Activated CD4-positive, alpha-beta memory T cell treated with anti-CD3 and anti-CD28 coated beads, Interleukin-2, amount 10 ng/mL, durations not matched to agents 7 days and 5 days (primary cell): ENCODE data around the gene GPSM3. TPM values are rescaled to one million over a fixed set of nuclear protein-coding genes. Genes with fewer than 3 reads are reported as not detected.
A peak's percentile ranks its signal among the peaks of the same experiment; 100 is the strongest.

Experiments used
- CTCF ChIA-PET: fragments of 350-600 bp; sonication (Branson Sonifier 250); formaldehyde crosslinking; loops from one replicate; lab custom pipeline; 2021; ENCODE audit warnings: antibody characterized with exemption, inconsistent platforms; lab: Charles Lee
- POLR2A ChIA-PET: fragments of 350-600 bp; sonication (Branson Sonifier 250); formaldehyde crosslinking; loops from one replicate; lab custom pipeline; 2021; ENCODE audit warnings: antibody characterized with exemption; lab: Charles Lee
- DNase-seq: peaks from one replicate; pipeline ENCODE4 v3.0.0-alpha.2; 2020
- H3K27ac Mint-ChIP-seq: one replicate; pipeline ENCODE4 v1.8.0; 2021; ENCODE audit warnings: mild to moderate bottlenecking, mixed read lengths
- H3K27me3 Mint-ChIP-seq: one replicate; pipeline ENCODE4 v1.8.0; 2021; ENCODE audit warnings: mixed read lengths
- H3K36me3 Mint-ChIP-seq: one replicate; pipeline ENCODE4 v1.8.0; 2021; ENCODE audit warnings: low read depth, mixed read lengths
- H3K4me1 Mint-ChIP-seq: one replicate; pipeline ENCODE4 v1.8.0; 2021; ENCODE audit warnings: mixed read lengths
- H3K4me3 Mint-ChIP-seq: one replicate; pipeline ENCODE4 v1.8.0; 2021; ENCODE audit warnings: mild to moderate bottlenecking, mixed read lengths
- H3K9me3 Mint-ChIP-seq: one replicate; pipeline ENCODE4 v1.8.0; 2021; ENCODE audit warnings: mixed read lengths
- total RNA-seq, 2 experiments: library from RNA; stranded (reverse); gene quantifications; one replicate each; pipeline ENCODE4 v1.2.3, GENCODE V29; 2021

GPSM3 gene
- total RNA-seq, 2 experiments from 2014 or later: 287 to 289 TPM

DNA sequence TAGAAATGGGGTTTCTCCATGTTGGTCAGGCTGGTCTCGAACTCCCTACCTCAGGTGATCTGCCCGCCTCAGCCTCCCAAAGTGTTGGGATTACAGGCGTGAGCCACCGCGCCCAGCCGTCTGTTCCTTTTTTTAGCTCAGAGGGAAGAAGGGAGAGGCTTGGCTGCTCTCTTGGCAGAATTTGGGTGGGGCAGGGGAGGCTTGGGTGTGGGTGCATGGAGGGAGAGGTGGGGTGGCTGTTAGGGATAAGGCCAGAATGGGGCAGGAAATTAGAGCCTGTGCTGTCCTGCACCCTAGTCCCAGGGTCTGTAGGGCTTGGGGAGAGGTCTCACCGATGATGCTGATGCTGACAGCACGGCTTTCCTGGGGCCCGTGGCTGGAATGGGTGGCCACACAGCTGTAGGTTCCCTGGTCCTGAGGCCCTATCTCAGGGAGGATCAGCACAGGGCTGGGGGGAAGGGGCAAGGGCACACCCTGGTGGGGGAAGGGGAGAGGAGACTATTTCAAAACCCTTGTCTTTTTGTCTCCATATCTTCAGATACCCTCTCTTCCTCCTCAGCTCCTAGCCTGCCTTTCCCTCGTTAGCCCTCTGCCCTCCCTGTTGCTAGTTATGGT lies 10.4 kb downstream of the GPSM3 start:
- DNase-seq: no peak
- Mint-ChIP-seq H3K9me3 (no peaks in the 10 kb centered on the region), H3K27me3 (no peaks in the 10 kb centered on the region), H3K4me3 (no peak overlapping the region), H3K36me3 (peaks cover 60% of the 10 kb centered on the region), H3K27ac (no peak overlapping the region), H3K4me1 (peaks cover 48% of the 10 kb centered on the region)
- ChIA-PET CTCF (interaction anchor here (1.2 kb wide), 1 partner anchor 13 kb away, joined by 4 read pairs; no protein-coding TSS in a partner anchor), POLR2A (interaction anchor here (8.0 kb wide), 1 partner anchor 9 kb away, joined by 155 read pairs; the partner anchor contains the start of genes GPSM3 and PBX2)

DNA sequence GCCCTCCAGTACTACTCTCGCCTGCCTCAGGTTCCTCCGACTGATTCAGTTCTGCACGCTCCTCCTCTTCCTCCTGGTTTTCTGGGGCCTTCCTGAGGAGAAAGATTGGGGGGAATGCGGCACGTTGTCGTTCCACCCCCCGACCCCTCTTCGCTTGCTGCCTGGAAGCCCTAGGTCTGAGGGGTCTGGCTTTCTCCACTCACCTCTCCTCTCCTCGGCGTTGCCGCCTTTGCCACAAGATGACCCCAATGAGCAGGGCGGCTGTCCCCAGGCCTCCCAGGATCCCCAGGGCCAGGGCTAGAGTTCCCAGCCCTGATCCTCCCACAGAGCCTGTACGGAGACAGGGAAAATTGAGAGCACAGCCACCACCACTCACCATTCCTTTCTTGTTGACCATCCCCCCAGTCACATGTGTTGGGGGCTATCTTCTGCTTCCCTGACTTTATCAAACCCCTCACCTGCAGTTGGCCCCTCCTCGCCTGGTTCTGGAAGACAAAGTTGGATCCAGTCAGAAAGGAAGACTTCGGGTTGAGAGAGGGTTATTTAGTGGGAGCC lies 11.2 kb downstream of the GPSM3 start:
- CTCF ChIA-PET: interaction anchor here (1.2 kb wide), 1 partner anchor 14 kb away, joined by 4 read pairs; no protein-coding TSS in a partner anchor
- no peak overlapping the region for H3K27ac Mint-ChIP-seq
- H3K4me1 Mint-ChIP-seq: peaks cover 48% of the 10 kb centered on the region
- peaks cover 52% of the 10 kb centered on the region for H3K36me3 Mint-ChIP-seq
- no peaks in the 10 kb centered on the region for H3K9me3 Mint-ChIP-seq
- POLR2A ChIA-PET: interaction anchor here (8.0 kb wide), 1 partner anchor 10 kb away, joined by 155 read pairs; the partner anchor contains the start of genes GPSM3 and PBX2
- H3K4me3 Mint-ChIP-seq: no peak overlapping the region
- no peaks in the 10 kb centered on the region for H3K27me3 Mint-ChIP-seq
- no peak for DNase-seq

DNA sequence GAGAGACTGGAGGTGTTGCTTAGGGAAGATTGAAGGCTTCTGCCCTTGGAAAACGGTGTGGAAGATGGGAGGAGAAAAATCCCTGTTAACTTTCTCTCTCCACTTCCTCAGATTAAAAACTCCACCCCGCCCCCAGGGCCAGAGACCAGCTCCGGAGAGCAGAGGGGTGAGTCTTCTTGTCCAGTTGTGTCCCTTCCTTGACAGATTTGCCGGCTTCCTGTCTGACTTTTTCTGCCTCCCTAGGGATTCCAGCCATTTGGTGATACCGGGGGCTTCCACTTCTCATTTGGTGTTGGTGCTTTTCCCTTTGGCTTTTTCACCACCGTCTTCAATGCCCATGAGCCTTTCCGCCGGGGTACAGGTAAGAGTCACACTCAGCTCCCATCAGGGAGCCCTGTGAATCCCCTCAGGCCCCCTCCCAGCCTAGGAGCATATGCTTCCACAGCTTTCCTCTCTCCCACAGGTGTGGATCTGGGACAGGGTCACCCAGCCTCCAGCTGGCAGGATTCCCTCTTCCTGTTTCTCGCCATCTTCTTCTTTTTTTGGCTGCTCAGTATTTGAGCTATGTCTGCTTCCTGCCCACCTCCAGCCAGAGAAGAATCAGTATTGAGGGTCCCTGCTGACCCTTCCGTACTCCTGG lies 12.6 kb downstream of the GPSM3 start:
- peak overlapping the region; percentile 34 for H3K4me3 Mint-ChIP-seq
- DNase-seq: no peak
- H3K9me3 Mint-ChIP-seq: no peaks in the 10 kb centered on the region
- peaks cover 43% of the 10 kb centered on the region for H3K36me3 Mint-ChIP-seq
- ChIA-PET POLR2A (interaction anchor here (1.4 to 8.0 kb wide), 3 partner anchors 11 to 665 kb away, joined by 3 to 155 read pairs (median 31); partner anchors contain the start of genes ATF6B, FKBPL, GPSM3 and PBX2), CTCF (interaction anchor here (1.4 to 1.8 kb wide), 3 partner anchors 10 to 16 kb away, joined by 6 to 12 read pairs (median 8); partner anchors contain the start of genes GPSM3 and PBX2)
- peak overlapping the region; percentile 90 for H3K27ac Mint-ChIP-seq
- H3K4me1 Mint-ChIP-seq: peaks cover 46% of the 10 kb centered on the region
- no peaks in the 10 kb centered on the region for H3K27me3 Mint-ChIP-seq

DNA sequence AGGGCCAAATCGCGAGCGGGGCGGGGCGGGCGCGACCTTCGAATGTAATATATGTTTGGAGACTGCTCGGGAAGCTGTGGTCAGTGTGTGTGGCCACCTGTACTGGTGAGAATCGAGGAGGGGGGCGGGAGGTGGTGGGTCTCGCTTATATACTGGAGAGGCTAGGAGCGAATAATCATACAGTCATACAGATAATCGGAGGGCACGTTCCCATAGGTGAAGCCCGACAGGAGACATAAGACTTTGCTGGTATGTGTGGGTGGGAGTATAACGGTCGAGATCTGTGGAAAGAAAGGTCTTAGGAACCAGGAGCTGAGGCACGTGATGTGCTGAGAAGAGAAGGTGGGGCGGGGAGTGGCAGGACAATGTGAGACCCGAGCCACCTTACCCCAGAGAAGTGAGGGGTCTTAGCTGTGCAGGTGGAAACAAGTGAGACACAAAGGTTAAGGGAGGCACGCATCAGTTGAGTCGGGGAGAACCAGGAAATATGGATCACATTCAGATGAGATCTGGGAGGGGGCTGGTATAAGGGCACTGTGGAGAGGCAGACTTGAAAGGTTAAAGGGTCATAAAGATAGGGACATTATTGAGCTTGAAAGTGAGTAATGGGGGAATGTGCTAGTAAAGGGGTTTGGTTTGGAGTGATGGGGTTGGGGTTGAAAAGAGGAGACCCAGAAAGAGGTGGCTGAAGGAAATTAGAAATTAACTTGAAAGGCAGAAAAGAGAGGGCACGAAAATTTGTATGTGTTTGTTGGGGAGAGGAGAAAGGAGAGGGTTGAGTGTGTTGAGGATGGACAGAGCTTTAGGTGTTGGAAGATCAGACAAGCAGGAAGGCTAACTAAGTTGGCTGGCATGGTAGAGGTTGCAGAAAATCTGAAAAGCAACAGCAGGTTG lies 13.6 kb downstream of the GPSM3 start:
- peaks cover 37% of the 10 kb centered on the region for H3K36me3 Mint-ChIP-seq
- no peaks in the 10 kb centered on the region for H3K9me3 Mint-ChIP-seq
- ChIA-PET POLR2A (interaction anchor here (1.4 to 8.0 kb wide), 3 partner anchors 12 to 666 kb away, joined by 3 to 155 read pairs (median 31); partner anchors contain the start of genes ATF6B, FKBPL, GPSM3 and PBX2), CTCF (interaction anchor here (1.4 to 1.8 kb wide), 3 partner anchors 11 to 17 kb away, joined by 6 to 12 read pairs (median 8); partner anchors contain the start of genes GPSM3 and PBX2)
- no peak for DNase-seq
- H3K4me3 Mint-ChIP-seq: peak overlapping the region; percentile 91
- no peaks in the 10 kb centered on the region for H3K27me3 Mint-ChIP-seq
- peak overlapping the region; percentile 90 for H3K27ac Mint-ChIP-seq
- peaks cover 54% of the 10 kb centered on the region for H3K4me1 Mint-ChIP-seq

DNA sequence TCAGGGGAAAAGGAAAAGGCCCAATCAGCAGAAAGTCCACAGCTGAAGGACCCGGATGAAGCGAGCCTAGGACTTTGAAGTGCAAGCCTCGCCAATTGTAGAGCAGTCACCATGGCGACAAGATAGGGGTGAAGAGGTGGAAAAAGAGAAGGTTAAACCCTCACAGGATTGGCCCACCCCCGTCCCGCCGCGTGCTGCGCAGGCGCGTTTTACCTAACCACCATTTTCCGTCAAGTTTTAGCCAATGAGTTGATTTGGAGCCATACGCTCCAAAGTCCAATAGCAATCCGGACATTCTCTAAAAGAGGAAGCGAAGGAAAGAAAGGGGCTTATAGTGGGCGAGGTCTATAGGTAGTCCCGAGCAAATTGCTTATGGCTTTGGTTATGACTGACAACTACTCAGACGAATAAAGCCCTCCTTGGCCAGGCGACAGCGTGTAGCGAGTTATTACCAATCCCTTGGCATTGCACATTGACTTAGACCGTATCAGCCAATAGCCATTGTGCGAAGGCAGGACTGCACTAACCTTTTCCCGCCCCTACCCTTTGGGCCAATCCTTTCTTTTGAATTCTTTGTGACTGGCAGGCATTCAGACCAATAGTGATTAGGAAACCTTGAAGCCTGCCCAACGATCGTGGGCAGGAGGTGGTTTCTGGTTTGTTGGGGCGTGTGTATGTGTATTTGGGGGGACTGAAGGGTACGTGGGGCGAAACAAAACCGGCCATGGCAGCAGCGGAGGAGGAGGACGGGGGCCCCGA lies 14.5 kb downstream of the GPSM3 start, which contains the start of gene RNF5:
RNF5 (plus strand) TSS at position 618 of the 759 bp plus-strand sequence; CDS start at position 725, 107 bp downstream.
- DNase-seq: peak; percentile 95
- peaks cover 31% of the 10 kb centered on the region for H3K36me3 Mint-ChIP-seq
- peak within 1 kb of the TSS; percentile 91 for H3K4me3 Mint-ChIP-seq
- H3K9me3 Mint-ChIP-seq: no peaks in the 10 kb centered on the region
- H3K27ac Mint-ChIP-seq: peak within 1 kb of the TSS; percentile 90
- no peaks in the 10 kb centered on the region for H3K27me3 Mint-ChIP-seq
- ChIA-PET POLR2A (interaction anchor here (0.6 to 8.0 kb wide), 9 partner anchors 13 to 698 kb away, joined by 3 to 155 read pairs (median 3); partner anchors contain the start of genes ATF6B, DDX39B, DXO and EGFL8), CTCF (interaction anchor here (1.0 to 2.4 kb wide), 3 partner anchors 18 to 23 kb away, joined by 4 to 20 read pairs (median 12); no protein-coding TSS in a partner anchor)
- H3K4me1 Mint-ChIP-seq: peaks cover 62% of the 10 kb centered on the region

DNA sequence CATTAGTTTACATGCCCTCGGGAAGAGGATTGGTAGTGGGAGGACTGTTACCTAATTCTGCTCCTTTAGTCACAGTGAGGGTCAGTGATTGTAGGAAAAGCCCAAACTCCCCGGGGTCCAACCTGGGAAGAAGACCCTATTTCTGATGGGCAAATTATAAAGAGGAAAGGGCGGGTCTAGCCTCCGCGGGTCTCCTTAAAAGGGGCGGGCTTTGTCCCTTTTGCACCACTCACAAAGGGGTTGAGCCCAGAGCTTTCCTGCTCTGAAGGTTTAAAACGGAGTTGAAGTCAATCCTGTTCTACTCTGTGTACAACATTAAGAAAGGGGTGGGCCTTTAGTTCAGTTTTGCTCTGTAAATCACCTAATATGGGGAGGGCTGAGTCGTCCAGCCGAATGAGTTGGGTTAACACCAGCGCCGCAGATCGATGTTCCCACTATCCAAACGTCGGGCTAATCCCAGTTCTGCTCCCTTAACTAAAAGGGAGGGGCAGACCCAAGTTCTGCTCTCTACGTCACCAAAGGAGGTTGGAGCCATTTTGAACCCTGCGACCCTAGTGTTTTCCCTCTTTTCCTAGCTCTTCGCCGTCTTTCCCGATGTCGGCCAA lies 15.2 kb downstream of the GPSM3 start:
- no peaks in the 10 kb centered on the region for H3K27me3 Mint-ChIP-seq
- ChIA-PET CTCF (interaction anchor here (1.0 to 2.4 kb wide), 2 partner anchors 18 to 22 kb away, joined by 4 to 20 read pairs; no protein-coding TSS in a partner anchor), POLR2A (interaction anchor here (0.6 to 8.0 kb wide), 9 partner anchors 12 to 795 kb away, joined by 3 to 155 read pairs (median 3); partner anchors contain the start of genes ATF6B, DDX39B, DXO and EGFL8)
- H3K4me1 Mint-ChIP-seq: peaks cover 66% of the 10 kb centered on the region
- H3K9me3 Mint-ChIP-seq: no peaks in the 10 kb centered on the region
- peak overlapping the region; percentile 90 for H3K27ac Mint-ChIP-seq
- H3K36me3 Mint-ChIP-seq: peaks cover 27% of the 10 kb centered on the region
- DNase-seq: peak; percentile 50
- H3K4me3 Mint-ChIP-seq: peak overlapping the region; percentile 91

DNA sequence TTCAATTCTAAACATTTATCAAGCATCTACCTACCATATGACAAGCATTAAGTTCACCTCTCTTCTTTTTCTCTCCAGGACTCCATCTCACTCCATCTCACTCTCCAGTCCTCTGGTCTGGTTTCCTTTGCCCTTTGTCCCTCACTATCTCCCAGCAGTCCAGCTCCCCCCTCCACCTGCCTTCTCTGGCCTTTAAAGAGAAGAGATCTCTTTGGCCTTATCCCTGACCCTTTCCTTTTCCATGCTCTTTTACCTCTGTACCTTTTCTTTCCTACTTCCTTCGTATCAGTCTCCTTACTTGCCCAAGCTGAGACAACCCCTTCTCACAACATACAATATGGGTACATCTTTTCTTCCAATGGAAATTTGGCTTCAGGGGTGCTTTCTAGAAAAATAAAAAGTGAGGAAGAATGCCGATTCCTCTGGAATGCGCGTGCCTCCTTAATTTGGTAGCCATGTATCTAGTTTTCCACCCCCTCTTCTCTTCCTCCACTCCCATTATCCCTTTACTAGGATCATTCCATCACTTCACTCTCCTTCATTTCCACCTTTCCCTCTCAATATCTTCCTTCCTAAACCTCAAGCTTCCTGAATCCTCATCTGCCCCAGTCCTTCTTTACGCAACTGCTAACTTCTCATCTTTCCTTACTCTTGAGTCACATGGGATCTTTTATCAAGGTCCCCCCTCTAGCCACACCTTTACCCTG lies 15.8 kb downstream of the GPSM3 start:
- no peaks in the 10 kb centered on the region for H3K9me3 Mint-ChIP-seq
- POLR2A ChIA-PET: interaction anchor here (0.6 to 8.0 kb wide), 8 partner anchors 15 to 795 kb away, joined by 3 to 155 read pairs (median 4); partner anchors contain the start of genes ATF6B, DXO, FKBPL and GPSM3
- peaks cover 27% of the 10 kb centered on the region for H3K36me3 Mint-ChIP-seq
- H3K27me3 Mint-ChIP-seq: no peaks in the 10 kb centered on the region
- H3K27ac Mint-ChIP-seq: peak overlapping the region; percentile 90
- CTCF ChIA-PET: interaction anchor here (0.5 to 2.4 kb wide), 3 partner anchors 16 to 203 kb away, joined by 3 to 20 read pairs (median 3); partner anchors contain the start of gene GPSM3
- peaks cover 66% of the 10 kb centered on the region for H3K4me1 Mint-ChIP-seq
- DNase-seq: no peak
- peak overlapping the region; percentile 91 for H3K4me3 Mint-ChIP-seq

DNA sequence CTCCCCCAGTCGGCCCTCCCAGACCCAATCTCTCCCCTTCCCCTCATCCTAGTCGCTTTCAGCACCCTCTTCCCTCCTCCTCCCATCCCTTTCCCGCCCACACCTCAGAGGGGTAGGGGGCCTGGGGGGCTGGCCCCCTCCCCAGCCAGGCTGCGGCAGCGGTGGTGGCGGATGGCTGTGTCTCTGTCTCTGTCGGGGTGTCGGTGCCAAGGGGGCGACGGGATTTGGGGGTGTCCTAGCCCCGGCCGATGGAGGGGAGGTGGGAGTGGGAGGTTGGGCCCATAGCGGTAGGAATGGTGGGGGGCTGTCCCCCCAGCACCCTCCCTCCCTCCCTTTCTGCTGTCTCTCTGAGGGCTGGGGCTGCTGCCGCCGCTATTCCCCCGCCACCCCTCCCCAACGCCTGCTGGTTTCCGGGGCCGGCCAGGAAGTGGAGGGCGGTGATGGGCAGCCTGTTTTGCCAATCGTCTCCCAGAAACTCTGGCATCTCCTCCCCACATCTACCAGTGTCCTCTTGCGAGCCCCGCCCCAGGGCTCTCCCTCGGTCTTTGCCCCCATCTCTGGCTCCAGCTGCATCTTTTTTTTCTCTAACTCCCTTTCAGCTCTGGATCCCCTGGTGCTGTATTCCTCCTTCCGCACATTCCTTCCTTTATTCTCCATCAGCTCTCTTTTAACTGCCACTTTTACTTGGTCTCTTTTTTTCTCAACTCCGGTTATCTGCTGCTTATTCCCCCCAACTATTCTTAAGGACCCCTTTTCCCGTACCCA lies 16.6 kb downstream of the GPSM3 start, which contains the start of gene AGPAT1:
AGPAT1 (minus strand) TSS at position 374 of the 765 bp plus-strand sequence. CDS start 4,588 bp downstream, outside the sequence.
- H3K4me3 Mint-ChIP-seq: peak within 1 kb of the TSS; percentile 91
- ChIA-PET CTCF (interaction anchor here (0.5 to 2.4 kb wide), 3 partner anchors 17 to 202 kb away, joined by 3 to 20 read pairs (median 3); partner anchors contain the start of gene GPSM3), POLR2A (interaction anchor here (0.6 to 8.0 kb wide), 4 partner anchors 15 to 796 kb away, joined by 3 to 155 read pairs (median 18); partner anchors contain the start of genes ATF6B, FKBPL, GPSM3 and PBX2)
- peak within 1 kb of the TSS; percentile 90 for H3K27ac Mint-ChIP-seq
- peaks cover 68% of the 10 kb centered on the region for H3K4me1 Mint-ChIP-seq
- DNase-seq: peak; percentile 97
- H3K27me3 Mint-ChIP-seq: no peaks in the 10 kb centered on the region
- peaks cover 23% of the 10 kb centered on the region for H3K36me3 Mint-ChIP-seq
- no peaks in the 10 kb centered on the region for H3K9me3 Mint-ChIP-seq

DNA sequence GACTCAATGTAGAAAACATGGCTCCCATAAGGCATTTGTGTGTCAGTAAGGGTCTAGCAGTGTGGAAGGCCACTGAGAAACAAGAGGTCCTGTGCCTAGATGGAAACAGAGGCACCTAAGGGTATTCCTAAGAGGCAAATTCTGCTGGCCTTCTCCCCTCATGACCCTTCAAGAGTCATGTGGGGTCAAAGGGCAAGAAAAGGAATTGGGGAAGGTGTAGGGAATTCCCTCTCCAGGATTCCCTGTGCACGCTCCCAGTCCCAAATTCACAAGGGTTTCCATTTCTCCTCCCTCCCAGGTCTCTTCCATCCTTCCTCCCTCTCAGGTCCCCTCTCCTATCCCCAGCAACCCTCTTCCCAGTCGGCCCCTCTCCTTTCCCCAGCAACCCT lies 17.1 kb downstream of the GPSM3 start:
- peaks cover 62% of the 10 kb centered on the region for H3K4me1 Mint-ChIP-seq
- CTCF ChIA-PET: no interaction called here
- POLR2A ChIA-PET: no interaction called here
- H3K27me3 Mint-ChIP-seq: no peaks in the 10 kb centered on the region
- peak overlapping the region; percentile 51 for H3K27ac Mint-ChIP-seq
- no peak for DNase-seq
- H3K9me3 Mint-ChIP-seq: no peaks in the 10 kb centered on the region
- H3K36me3 Mint-ChIP-seq: peaks cover 23% of the 10 kb centered on the region
- peak overlapping the region; percentile 91 for H3K4me3 Mint-ChIP-seq
